Neural progenitor cell (in vitro differentiated cells): ENCODE data around the gene ZNF334. TPM values are rescaled to one million over a fixed set of nuclear protein-coding genes. Genes with fewer than 3 reads are reported as not detected.

Experiments used
- DNase-seq: peaks from one replicate; pipeline ENCODE4 v3.0.0-alpha.2; 2016; ENCODE audit warnings: low spot score
- H2AFZ ChIP-seq: fragments of 200-600 bp; sonication (generic); replicated peaks from 2 replicates; pipeline ENCODE4 v1.6.1; 2016; ENCODE audit warnings: antibody characterized with exemption
- H3F3A ChIP-seq: fragments of 200-600 bp; sonication (generic); 2 replicates; pipeline ENCODE4 v1.6.1; 2016; ENCODE audit warnings: antibody characterized with exemption, low read depth
- H3K27ac ChIP-seq: fragments of 200-600 bp; sonication (generic); 2 replicates; pipeline ENCODE4 v1.5.1; 2016; ENCODE audit warnings: mild to moderate bottlenecking
- H3K27me3 ChIP-seq: fragments of 200-600 bp; sonication (generic); 2 replicates; pipeline ENCODE4 v1.6.1; 2016; ENCODE audit warnings: mild to moderate bottlenecking, moderate library complexity
- H3K36me3 ChIP-seq: fragments of 200-600 bp; sonication (generic); 2 replicates; pipeline ENCODE4 v1.5.1; 2016
- H3K4me1 ChIP-seq: fragments of 200-600 bp; sonication (generic); 2 replicates; pipeline ENCODE4 v1.6.1; 2016; ENCODE audit warnings: mixed run types
- H3K4me2 ChIP-seq: fragments of 200-600 bp; sonication (generic); 2 replicates; pipeline ENCODE4 v1.6.1; 2016
- H3K4me3 ChIP-seq: fragments of 200-600 bp; sonication (generic); 2 replicates; pipeline ENCODE4 v1.5.1; 2016
- H3K79me2 ChIP-seq: fragments of 200-600 bp; sonication (generic); 2 replicates; pipeline ENCODE4 v1.6.1; 2016; ENCODE audit warnings: low read depth
- H3K9ac ChIP-seq: fragments of 200-600 bp; sonication (generic); 2 replicates; pipeline ENCODE4 v1.6.1; 2016
- H3K9me3 ChIP-seq: fragments of 200-600 bp; sonication (generic); 2 replicates; pipeline ENCODE4 v1.5.1; 2016; ENCODE audit warnings: low read depth
- H4K20me1 ChIP-seq: fragments of 200-600 bp; sonication (generic); 2 replicates; pipeline ENCODE4 v1.6.1; 2016; ENCODE audit warnings: low read depth
- H3K27ac Mint-ChIP-seq: 3 replicates; pipeline ENCODE4 v1.8.0; 2021; ENCODE audit warnings: mixed read lengths
- H3K27me3 Mint-ChIP-seq: 2 replicates; pipeline ENCODE4 v1.8.0; 2022; ENCODE audit warnings: low read depth, mild to moderate bottlenecking, inconsistent platforms, moderate library complexity, mixed read lengths; ENCODE audit not compliant: insufficient read depth
- H3K36me3 Mint-ChIP-seq: 3 replicates; pipeline ENCODE4 v1.8.0; 2021; ENCODE audit warnings: mixed read lengths
- H3K4me1 Mint-ChIP-seq: 3 replicates; pipeline ENCODE4 v1.8.0; 2021; ENCODE audit warnings: mixed read lengths
- H3K4me3 Mint-ChIP-seq: 3 replicates; pipeline ENCODE4 v1.8.0; 2021; ENCODE audit warnings: mild to moderate bottlenecking, moderate library complexity, mixed read lengths
- H3K9me3 Mint-ChIP-seq: 3 replicates; pipeline ENCODE4 v1.8.0; 2020; ENCODE audit warnings: mixed read lengths
- CTCF ChIP-seq: fragments of 200-600 bp; sonication (generic); IDR thresholded peaks from 2 replicates; pipeline ENCODE4 v1.5.1; 2017; ENCODE audit warnings: antibody characterized with exemption, mild to moderate bottlenecking
- EZH2 ChIP-seq: fragments of 200-600 bp; sonication (generic); IDR thresholded peaks from 2 replicates; pipeline ENCODE4 v1.6.1; 2017; ENCODE audit warnings: antibody characterized with exemption, mild to moderate bottlenecking, moderate library complexity
- EZH2phosphoT487 ChIP-seq: fragments of 200-600 bp; sonication (generic); IDR thresholded peaks from 2 replicates; pipeline ENCODE4 v1.6.1; 2017; ENCODE audit warnings: antibody characterized with exemption
- total RNA-seq: library from RNA; depleted of rRNA; stranded (reverse); fragments of >200 nt; gene quantifications from 2 replicates; pipeline ENCODE4 v1.2.3, GENCODE V29; 2015; ENCODE audit warnings: low replicate concordance

The ZNF334 gene
- total RNA-seq, 1 donor from 2014 or later, result 45.9 TPM

- no peaks in the 10 kb centered on the region for H3K4me1 ChIP-seq
- H3K79me2 ChIP-seq, result no peaks in the 10 kb centered on the region
- Mint-ChIP-seq H3K9me3 (peaks cover 5% of the 10 kb centered on the region), H3K27ac (no peak overlapping the region), H3K4me1 (peaks cover 13% of the 10 kb centered on the region), H3K36me3 (no peaks in the 10 kb centered on the region), H3K27me3 (no peaks in the 10 kb centered on the region), H3K4me3 (no peak overlapping the region)
- no peaks in the 10 kb centered on the region for H3F3A ChIP-seq
- H4K20me1 ChIP-seq, result no peaks in the 10 kb centered on the region
- TF ChIP-seq CTCF (no peak), EZH2phosphoT487 (no peak), EZH2 (no peak)
- no peak overlapping the region for H3K4me3 ChIP-seq
- DNase-seq, result no peak
- no peaks in the 10 kb centered on the region for H3K36me3 ChIP-seq
- no peak overlapping the region for H3K9ac ChIP-seq
- no peak overlapping the region for H3K27ac ChIP-seq
- no peak overlapping the region for H2AFZ ChIP-seq
- no peaks in the 10 kb centered on the region for H3K27me3 ChIP-seq
- no peaks in the 10 kb centered on the region for H3K9me3 ChIP-seq
- H3K4me2 ChIP-seq, result no peak overlapping the region
Measured at GRCh38 chr20:46464451-46464850, 48.9 kb downstream of the ZNF334 start.

- H3F3A ChIP-seq, result no peaks in the 10 kb centered on the region
- no peaks in the 10 kb centered on the region for H3K36me3 ChIP-seq
- H3K27ac ChIP-seq, result no peak overlapping the region
- no peak for TF ChIP-seq EZH2phosphoT487
- no peak for TF ChIP-seq EZH2
- no peak for TF ChIP-seq CTCF
- H2AFZ ChIP-seq, result no peak overlapping the region
- no peak overlapping the region for H3K4me3 ChIP-seq
- H3K4me3 Mint-ChIP-seq, result no peak overlapping the region
- H3K27ac Mint-ChIP-seq, result no peak overlapping the region
- H3K9me3 Mint-ChIP-seq, result peaks cover 5% of the 10 kb centered on the region
- H3K9ac ChIP-seq, result no peak overlapping the region
- H3K4me2 ChIP-seq, result no peak overlapping the region
- H3K79me2 ChIP-seq, result no peaks in the 10 kb centered on the region
- no peaks in the 10 kb centered on the region for H3K4me1 ChIP-seq
- H3K4me1 Mint-ChIP-seq, result peaks cover 13% of the 10 kb centered on the region
- H3K27me3 Mint-ChIP-seq, result peaks cover 1% of the 10 kb centered on the region
- no peaks in the 10 kb centered on the region for H3K27me3 ChIP-seq
- H3K36me3 Mint-ChIP-seq, result no peaks in the 10 kb centered on the region
- no peaks in the 10 kb centered on the region for H4K20me1 ChIP-seq
- no peaks in the 10 kb centered on the region for H3K9me3 ChIP-seq
- DNase-seq, result no peak
Measured at GRCh38 chr20:46463852-46464251, 49.5 kb downstream of the ZNF334 start.

DNA sequence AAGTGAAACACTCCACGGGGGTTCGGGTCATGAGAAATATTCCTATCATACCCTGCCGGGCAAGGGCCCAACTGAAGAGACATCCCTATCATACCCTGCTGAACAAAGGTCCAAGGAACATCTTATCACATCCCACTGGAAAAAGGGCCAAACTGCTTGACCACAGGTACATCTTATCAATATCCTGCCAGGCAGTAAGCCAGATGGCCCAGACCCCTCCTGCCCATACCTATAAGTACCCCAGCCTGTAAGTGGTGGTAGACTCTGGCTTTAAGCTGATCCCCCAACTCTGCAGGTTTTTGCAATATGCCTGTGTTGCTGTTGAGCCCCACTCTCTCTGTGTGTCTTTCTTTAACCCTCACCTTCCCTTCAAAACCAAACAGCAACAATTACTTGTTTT is 51.6 kb downstream of the ZNF334 start:
- H3K36me3 Mint-ChIP-seq, result peaks cover 3% of the 10 kb centered on the region
- Histone ChIP-seq H3K9me3 (peaks cover 2% of the 10 kb centered on the region), H4K20me1 (no peaks in the 10 kb centered on the region), H3K79me2 (no peaks in the 10 kb centered on the region), H3K4me1 (no peaks in the 10 kb centered on the region), H3K27me3 (no peaks in the 10 kb centered on the region), H3K4me2 (no peak overlapping the region), H3F3A (no peaks in the 10 kb centered on the region), H3K9ac (no peak overlapping the region), H3K36me3 (peaks cover 5% of the 10 kb centered on the region), H3K4me3 (no peak overlapping the region), H3K27ac (no peak overlapping the region), H2AFZ (no peak overlapping the region)
- TF ChIP-seq CTCF, result no peak
- no peak for TF ChIP-seq EZH2phosphoT487
- TF ChIP-seq EZH2, result no peak
- H3K4me1 Mint-ChIP-seq, result peaks cover 10% of the 10 kb centered on the region
- DNase-seq, result no peak
- H3K4me3 Mint-ChIP-seq, result no peak overlapping the region
- H3K27ac Mint-ChIP-seq, result no peak overlapping the region
- peaks cover 4% of the 10 kb centered on the region for H3K27me3 Mint-ChIP-seq
- H3K9me3 Mint-ChIP-seq, result peaks cover 13% of the 10 kb centered on the region
